HEK293T (cell line): ENCODE measurements around the gene UVRAG.

Source experiments
- ARNT ChIP-seq: fragments of 450-650 bp; IDR thresholded peaks from 2 replicates; pipeline ENCODE4 v1.6.1; 2017; ENCODE audit warnings: mild to moderate bottlenecking
- ELF4 ChIP-seq: fragments of 450-650 bp; IDR thresholded peaks from 2 replicates; pipeline ENCODE4 v1.6.1; 2017; ENCODE audit warnings: antibody characterized with exemption
- FOXM1 ChIP-seq: fragments of 450-650 bp; IDR thresholded peaks from 2 replicates; pipeline ENCODE4 v1.6.1; 2017; ENCODE audit warnings: mild to moderate bottlenecking, borderline replicate concordance
- SP1 ChIP-seq: fragments of 450-650 bp; IDR thresholded peaks from 2 replicates; pipeline ENCODE4 v1.6.1; 2017
- SUZ12 ChIP-seq: fragments of 450-650 bp; IDR thresholded peaks from 2 replicates; pipeline ENCODE4 v1.6.1; 2016; ENCODE audit warnings: mild to moderate bottlenecking
- TARDBP ChIP-seq: fragments of 450-650 bp; IDR thresholded peaks from 2 replicates; pipeline ENCODE4 v1.6.1; 2016

DNA sequence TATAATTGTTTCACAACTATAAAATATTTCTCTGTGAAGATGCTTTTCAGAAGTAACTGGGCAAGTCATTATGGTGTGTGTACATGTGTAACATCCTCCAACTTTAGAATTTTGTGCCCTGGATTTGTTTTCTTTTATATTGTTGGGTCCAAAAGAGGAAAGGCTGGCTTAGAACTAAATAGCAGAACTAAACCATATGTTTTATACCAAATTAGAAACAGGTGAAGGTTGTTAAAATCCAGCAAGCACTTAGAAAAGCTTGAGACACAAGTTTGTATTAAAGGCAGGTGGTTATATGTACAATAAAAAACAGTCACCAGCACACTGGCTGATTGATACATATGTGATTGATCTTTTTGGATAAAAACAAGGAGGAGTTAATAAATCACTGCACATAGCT is 232.8 kb downstream of the UVRAG start:
- TF ChIP-seq FOXM1 (no peak), SUZ12 (no peak), ELF4 (no peak), ARNT (no peak), SP1 (no peak), TARDBP (no peak)
